ENCODE data around the gene IGFL1.
"Not testable (repeated sequence)": the region's sequence is repeated elsewhere in the genome, so short reads cannot be mapped to it uniquely, and the experiment has no call there.

The IGFL1 gene

DNA sequence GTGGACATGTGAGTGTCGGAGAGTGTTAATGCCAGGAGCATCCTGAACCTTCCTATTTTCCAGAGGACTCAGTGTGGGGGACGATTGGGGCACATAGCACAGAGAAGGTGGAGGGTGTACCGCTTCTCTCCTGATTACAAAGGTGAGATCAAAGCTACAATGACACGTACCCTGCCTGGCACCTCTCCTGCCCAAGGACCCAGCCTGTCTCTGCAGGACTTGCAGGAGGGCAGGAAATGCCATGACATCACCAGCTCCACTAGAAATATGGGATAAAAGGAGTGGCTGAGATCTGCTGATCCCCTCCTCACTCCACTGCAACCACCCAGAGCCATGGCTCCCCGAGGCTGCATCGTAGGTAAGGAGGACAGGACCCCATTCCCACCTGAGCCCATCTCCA lies at the start of gene IGFL1:
Gene IGFL1, plus strand, starts transcription at position 301 of the 400 bp plus-strand sequence. Its CDS starts 33 bp downstream, at position 334.
- no peak for DNase-seq

DNA sequence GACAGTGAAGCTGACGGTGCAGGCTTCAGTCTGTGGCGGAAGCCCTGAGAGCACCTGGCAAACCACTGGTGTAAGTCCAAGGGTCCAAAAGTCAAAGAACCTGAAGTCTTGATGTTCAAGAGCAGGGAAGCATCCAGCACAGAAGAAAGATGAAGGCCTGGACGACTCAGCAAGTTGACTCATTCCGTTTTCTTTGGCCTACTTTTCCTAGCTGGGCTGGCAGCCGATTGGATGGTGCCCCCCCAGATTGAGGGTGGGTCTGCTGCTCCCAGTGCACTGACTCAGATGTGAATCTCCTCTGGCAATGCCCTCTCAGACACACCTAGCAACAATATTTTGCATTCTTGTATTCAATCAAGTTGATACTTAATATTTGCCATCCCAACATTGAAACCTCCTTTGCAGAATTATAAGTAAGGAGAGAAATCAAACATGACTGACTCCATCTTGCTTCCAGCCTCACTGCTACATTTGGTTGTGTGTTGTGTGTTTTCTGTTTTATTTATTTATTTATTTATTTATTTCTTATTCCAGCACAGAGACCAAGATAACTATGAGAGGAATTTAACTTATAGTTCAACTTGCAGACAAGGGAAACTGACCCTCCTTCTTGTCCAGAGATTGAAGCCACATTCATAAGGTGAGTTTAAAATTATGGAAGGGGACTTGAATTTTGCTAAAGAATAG lies 48.7 kb upstream of the IGFL1 start:
- no peak for DNase-seq

DNA sequence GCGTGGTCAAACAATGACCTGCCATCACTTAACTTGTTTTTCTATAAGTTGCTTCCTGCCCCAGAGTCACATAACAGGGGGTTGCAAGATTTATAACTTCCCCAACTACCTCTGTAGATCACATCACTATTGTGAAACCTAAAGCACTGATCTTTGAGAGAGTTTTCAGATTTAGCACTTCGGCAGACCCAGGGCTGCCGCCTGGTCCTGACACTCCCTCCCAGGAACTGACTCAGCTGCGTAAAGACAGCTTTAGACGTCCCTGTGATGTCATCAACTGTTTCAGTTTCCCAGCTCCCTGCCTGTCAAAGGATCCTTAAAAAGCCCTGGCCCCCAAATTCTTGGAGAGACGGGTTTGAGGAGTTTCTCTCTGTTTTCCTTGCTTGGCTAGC lies 48.2 kb upstream of the IGFL1 start:
- peak; percentile 44 for DNase-seq

DNA sequence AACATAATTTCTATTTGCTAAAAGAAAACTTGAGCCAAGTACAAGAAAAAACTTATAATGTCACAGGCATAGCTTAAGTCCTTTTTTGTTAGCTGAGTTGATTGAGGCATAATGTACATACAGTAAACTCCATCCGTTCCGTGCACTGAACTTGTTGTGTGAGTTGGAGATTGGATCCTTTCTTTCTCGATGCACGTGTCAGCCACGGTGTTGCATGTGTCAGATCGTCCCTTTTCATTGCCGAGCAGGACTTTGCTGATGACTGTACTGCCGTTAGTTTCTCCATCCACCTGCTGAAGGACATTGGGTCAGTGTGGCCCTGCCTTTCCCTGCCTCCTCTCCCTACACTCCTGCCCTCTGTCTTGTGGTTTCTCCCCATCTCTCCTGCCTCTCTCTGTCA lies 47.1 kb upstream of the IGFL1 start:
- DNase-seq: no peak

DNA sequence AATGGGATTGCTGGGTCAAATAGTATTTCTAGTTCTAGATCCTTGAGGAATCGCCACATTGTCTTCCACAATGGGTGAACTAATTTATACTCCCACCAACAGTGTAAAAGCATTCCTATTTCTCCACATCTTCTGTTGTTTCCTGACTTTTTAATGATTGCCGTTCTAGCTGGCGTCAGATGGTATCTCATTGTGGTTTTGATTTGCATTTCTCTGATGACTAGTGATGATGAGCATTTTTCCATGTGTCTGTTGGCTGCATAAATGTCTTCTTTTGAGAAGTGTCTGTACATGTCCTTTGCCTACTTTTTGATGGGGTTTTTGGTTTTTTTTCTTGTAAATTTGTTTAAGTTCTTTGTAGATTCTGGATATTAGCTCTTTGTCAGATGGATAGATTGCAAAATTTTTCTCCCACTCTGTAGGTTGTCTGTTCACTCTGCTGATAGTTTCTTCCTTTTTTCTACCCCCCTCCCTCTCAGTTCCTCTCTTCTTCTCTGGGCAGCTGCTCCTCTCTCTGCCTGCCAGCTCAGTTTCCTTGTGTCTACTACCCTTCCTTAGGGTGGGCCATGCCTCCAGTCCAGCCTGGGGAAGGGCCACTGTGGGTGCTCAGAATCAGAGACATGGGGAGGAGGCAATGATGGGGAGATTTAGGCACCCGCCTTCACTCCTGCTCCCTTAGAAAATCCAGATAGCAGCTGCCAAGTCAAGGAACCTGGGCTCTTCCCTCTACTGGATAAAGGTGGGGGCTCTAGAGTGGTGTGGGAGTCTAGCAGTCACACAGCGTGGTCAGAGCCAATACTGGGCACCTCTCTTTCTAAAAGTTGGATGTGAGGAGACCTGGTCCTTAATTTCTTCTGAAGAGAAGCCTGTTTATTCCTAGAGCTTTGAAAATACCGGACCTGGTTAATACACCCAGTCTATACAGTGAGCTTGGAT lies 44.5 kb upstream of the IGFL1 start:
- DNase-seq: peak; percentile 35

DNA sequence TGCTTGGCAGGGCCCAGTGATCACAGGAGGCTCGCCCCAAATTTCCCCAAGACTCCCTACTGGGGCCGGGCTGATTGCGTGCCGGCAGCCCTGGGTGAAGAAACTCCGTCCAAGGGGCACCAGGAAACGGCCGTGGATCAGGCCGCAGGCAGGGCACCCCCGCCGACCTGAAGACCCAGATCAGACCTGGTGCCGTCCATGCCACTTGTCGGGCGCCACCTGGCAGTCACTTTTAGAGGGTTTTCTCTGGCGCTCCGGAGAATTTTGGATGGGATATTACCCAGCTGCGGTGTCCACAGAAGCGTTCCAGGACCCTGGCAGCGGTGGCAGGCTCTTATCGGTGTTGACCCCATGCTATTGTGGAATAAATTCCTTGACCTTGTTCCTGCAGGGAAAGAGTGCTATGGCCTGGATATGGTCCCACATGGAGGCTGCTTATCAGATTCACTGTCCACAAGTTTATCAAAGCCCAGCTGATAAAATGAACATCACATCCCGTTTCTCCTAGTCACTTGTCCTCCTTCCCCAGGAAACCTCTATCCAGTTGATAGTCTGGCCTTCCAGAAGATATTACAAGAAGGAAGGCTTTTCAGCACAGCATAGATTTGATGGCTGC lies 43.3 kb upstream of the IGFL1 start:
- DNase-seq: no peak

DNA sequence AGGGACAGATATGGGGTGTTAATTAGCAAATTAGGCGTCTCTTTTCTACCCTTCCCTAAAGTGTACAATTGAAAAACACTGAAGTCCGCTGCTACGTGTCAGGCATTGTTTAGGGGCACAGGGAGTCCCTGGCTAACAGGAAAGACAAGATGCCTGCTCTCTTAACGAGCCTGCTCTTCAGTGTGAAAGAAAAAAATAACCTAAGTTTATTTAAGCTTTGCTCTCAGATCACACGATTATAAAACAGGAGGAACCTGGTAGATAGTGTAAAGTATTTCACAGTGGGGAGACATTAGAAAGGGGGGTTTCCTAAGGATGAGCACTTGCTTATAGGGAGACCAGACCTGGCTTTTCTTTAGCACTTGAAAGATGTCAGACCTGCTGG lies 42.8 kb upstream of the IGFL1 start:
- no peak for DNase-seq

DNA sequence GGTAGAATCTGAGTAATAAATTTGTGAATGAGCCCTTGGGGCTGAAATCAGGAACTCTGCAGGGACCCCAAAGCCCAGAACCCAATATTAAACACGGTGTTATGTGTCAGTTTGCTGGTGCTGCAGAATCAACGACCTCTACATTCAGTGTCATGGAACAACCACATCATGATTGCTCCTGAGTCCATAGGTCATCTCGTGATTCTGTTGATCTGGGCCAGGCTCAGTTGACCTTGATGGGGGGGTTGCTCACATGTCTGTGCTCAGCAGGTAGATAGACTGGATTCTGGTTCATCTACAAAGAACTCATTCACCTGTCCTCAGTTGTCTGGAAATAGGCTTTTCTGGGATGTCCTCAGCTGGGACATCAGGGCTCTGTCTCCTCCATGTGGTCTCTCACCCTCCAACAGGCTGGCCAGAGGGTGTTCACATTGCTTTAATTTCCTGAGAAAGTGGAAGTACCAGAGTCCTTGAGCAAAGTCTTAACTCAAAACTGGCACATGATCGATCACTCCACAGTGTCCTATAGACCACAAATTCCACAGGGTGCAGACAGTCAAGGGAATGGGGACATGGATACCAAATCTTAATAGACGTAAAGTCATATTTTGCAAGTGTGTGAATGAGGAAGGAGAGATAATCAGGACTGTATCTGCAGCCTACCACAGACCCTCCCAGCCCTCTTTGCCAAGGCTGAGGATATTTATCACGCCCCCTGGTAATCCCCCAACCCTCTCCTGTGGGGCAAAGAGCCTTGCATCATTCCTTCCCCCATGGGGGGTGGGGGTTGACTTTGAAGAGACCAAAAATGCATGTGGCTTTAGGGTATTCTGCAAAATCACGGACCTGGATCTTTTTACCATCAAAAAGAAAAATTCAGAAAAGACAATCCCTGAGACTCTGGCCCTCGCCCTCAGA lies 39.3 kb upstream of the IGFL1 start:
- DNase-seq: no peak

DNA sequence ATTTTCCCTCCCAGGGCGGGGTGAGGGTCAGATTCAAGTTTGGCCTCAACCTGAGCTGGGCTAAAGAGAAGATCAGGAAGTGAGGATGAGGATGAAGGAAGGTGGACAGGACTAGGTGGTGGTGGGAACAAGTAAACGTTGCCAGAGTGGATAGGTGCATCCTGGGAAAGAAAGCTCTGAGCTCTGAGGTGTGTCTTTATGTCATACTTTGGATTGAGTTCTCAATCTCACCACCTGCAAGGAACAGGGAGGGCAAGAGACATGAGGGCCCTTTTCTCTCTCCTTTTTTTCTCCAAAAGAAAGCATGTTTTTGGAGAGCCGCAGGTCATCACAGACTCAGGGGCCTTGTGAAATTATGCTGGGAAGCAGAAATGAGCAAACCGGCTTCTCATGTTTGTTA lies 38.2 kb upstream of the IGFL1 start:
- no peak for DNase-seq

DNA sequence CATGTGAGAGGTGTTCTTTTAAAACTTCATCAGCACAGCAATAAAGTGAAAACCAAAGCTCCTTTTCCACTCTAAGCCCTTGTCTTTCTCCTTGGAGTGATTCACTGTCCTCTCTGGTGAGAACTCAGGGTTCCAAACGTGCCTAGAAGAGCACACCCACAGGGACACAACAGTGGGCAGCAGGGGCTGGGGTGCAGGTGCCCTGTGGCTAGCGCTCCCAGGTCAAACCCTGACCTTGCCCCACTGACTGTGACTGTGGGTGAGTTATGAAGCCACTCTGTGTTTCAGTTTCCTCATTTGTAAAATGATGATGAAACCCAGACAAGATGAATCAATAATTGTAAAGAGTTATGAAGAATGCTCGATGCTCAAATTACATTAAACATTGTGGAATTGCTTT lies 37.6 kb upstream of the IGFL1 start:
- DNase-seq: peak; percentile 39

DNA sequence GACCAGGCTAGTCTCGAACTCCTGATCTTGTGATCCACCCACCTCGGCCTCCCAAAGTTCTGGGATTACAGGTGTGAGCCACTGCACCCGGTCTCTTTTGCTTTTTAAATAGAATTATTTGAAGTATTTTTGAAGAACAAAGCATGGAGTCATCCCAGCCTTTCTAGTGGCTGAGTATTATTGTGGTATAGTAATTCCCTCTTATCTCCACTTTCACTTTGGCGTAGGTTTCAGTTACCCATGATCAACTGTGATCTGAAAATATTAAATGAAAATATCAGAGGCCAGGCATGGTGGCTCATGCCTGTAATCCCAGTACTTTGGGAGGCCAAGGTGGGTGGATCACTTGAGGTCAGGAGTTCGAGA lies 36.9 kb upstream of the IGFL1 start:
- DNase-seq: peak; percentile 37

DNA sequence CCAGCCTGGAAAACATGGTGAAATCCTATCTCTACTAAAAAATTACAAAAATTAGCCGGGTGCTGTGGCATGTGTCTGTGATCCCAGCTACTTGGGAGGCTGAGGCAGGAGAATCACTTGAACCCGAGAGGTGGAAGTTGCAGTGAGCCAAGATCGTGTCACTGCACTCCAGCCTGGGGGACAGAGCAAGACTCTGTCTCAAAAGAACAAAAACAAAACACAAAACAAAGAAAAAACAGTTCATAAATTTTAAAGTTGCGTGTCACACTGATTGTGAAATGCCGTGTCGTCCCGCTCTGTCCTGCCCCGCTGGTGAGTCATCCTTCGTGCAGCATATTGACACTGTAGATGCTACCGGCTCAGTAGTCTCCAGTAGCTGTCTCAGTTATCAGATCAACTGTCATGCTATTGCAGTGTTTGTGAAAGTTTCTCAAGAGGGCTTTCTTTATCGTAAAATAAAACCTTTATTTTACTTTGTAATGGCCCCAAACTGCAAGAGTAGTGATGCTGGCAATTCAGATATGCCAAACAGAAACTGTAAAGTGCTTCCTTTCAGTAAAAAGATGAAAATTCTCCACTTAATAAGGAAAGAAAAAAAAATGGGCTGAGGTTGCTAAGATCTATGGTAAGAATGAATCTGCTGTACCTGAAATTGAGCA lies 36.4 kb upstream of the IGFL1 start:
- peak; percentile 94 for DNase-seq

DNA sequence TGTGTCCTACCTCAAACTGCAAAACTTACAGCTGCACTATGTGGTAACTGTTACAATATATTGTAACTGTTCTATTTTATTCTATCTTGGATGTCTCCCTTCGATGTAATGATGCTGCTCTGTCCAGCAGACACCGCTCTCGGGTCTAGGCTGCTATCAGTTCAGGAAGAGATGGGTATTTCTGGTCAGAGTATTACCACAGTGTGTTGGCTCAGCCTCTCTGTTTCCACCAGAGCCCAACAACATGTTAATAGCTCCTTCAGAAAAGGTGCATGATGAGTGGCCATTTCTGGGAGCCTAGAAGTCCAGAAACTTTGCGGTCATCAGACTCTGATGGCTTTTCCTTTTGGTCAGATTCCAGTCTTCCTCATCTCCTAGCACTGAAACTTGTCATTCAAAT lies 35.9 kb upstream of the IGFL1 start:
- DNase-seq: peak; percentile 68

DNA sequence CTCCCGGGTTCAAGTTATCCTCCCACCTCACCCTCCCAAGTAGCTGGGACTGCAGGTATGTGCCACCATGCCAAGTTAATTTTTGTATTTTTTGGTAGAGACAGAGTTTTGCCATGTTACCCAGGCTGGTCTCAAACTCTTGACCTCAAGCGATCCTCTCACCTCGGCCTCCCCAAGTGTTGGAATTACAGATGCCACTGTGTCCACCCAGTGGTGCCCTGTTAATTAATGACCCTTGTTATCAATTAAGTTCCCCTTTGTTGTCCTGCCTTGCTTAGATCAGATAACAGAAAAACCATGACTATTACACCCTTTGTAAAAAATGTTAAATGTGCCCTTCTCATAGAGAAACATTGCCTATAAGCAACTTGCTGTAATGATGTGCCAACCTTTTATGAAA lies 34.4 kb upstream of the IGFL1 start:
- peak; percentile 49 for DNase-seq

DNA sequence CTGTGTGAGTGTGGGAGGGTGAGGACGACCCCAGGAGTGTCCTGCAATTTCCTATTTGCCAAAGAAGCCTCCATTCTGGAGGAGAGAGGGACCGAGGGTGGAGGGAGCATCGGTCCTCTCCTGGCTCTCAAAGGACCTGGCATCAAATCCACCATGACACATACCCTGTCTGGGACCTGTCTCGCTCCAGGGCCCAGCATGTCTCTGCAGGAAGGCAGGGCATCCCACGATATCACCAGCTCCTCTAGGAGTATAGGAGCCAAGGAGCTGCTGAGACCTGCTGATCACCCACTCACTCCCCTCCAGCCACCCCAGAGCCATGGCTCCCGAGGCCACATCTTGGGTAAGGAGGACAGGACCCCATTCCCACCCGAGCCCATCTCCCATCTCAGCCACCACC lies 33.6 kb upstream of the IGFL1 start:
- not testable (repeated sequence) for DNase-seq

DNA sequence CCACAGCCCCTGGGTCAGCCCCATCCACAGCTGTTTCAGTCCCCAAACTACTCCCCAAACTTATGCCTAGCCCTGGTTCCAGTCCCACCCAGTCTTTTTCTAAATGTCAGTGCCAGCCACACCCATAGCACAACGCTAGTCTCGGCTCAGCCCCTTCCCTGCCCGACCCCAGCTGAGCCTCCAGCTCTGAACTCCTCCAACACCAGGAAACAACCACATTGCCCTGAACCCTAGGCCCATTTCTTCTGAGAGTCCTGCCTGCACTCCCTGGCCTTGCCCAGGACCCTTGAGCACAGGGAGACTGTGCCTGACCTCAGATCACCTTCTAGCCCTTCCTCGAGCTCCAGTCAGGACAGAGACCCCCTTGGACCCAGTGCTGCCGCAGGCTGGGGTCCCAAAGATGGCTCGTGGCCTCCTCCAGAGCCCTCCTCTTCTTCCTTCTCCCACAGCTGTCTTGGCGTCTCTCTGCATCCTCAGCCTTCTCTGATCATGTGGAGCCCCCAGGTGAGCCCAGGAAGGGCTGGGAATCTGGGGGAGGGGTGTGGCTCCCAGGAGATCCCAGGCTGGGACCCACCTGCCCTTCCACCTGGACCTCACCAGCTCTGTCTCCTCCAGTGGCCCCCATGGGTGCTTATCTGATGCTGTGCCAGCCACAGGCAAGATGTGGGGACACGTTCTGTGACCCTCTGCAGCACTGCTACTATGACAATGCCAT lies 33.0 kb upstream of the IGFL1 start:
- no peak for DNase-seq

DNA sequence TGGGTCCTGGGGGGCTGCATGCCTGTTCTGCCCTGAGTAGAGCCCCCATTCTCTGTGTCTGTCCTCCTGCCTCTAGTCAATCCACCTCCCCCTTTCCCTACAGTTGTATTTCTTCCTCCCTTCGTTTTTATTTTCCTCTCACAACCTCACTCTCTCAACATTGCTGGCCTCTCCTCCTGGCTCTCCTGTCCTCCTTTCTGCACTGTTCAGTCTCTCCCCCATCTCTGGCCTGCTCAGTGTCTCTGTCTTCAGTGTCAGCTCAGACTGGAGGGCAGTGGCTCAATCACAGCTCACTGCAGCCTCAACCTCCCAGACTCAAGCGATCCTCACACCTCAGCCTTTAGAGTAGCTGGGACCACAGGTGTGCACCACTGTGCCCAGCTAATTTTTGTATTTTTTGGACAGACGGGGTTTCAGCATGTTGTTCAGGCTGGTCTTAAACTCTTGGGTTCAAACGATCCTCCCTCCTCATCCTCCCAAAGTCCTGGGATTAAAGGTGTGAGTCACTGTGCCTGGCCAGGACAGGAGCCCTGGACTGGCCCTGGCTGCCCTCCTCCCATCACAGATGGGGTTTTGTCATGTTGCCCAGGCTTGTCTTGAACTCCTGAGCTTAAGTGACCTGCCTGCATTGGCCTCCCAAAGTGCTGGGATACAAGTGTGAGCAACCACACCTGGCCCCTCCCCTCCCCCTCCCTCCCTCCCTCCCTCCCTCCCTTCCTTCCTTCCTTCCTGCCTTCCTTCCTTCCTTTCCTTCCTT lies 32.0 kb upstream of the IGFL1 start:
- DNase-seq: no peak

DNA sequence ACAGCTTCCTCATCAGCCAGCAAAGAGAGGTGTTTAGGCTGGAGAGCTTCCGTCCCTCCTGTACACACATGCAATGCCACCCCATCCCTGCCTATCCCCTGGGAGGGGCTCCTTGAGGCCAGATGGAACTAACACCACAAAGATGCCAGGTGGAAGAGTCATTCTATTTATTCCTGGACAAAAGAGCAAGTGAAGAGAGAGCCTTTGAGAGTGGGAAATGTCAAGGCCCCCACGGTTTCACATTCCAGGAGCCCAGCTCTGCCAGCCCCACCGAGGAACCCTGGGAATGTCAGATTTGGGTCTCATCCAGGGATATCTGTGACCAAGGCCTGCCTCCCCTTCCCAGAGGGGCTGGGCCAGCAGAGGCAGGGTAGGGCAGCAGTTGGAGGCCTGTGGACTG lies 30.8 kb upstream of the IGFL1 start:
- no peak for DNase-seq

DNA sequence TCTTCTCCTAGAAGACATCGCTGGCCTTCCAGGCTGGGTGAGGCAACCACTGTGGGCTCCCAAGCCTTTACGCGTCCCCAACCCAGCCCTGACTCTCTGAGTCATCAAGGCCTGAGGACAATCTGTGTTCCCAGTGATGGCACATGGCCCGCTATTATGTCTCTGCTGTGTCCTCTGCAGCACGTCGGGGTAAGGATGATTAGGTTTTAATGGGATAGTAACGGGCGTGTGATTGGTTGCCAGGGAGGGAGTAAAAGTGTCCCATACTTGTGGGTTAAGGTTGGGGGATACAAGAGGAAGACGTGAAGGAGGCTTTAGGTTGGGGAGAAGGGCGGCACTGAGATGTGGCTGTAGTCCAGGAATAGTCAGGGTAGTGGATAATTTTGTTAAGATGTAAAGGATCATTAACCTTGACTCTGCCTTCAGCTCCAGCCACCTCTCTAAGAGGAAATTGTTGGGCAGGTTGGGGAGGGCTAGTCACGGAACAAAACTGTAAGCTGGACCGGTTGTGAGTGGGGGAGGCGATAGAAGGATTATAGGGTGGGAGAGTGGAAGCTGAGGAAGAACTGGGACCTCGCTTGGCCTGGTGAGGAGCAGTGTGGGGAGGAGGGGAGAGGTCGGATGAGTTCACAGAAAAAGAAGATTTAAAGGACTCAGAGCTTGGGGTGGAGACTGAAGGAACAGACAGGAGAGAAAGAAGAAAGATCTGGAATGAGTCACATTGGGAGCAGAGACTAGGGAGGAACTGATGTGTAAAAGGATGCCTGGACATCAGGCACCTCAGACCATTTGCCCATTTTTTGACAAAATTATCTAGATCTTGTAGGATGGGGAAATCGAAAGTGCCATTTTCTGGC lies 27.9 kb upstream of the IGFL1 start:
- DNase-seq: no peak

DNA sequence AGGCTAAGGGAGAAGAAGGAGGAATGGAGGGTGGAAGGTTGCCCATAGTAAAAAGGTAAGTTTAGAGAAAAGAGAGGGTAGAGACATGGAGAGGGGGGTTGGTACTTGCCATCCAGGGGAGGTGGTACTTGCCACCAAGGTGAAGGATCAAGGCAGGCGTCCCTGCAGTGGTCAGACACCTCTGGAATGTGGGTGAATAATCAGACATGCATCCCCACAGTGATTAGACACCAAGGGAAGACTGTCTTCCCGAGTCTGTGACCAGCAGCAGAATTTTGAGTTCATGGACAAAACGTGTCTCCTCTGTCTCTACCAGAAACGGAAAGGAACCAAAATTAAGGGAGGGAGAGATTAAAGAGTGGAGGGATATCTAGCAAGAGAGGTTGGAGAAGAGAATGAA lies 27.1 kb upstream of the IGFL1 start:
- no peak for DNase-seq

Data from hematopoietic multipotent progenitor cell treated with erythropoietin and hydrocortisone succinate and interleukin-3 and kit ligand, for 4 days (in vitro differentiated cells).